Testis (tissue), 3 donors: ENCODE measurements around the gene TBXAS1. TPM values are rescaled to one million over a fixed set of nuclear protein-coding genes. Genes with fewer than 3 reads are reported as not detected.

ENCODE experiments used
- DNase-seq: peaks from one replicate; pipeline ENCODE4 v3.0.0-alpha.2; 2019
- H3K27ac ChIP-seq, 2 donors: fragments of 200-600 bp; sonication (generic); one replicate each; pipeline ENCODE4 v1.5.1; 2019
- H3K27me3 ChIP-seq: fragments of 200-600 bp; sonication (generic); one replicate; pipeline ENCODE4 v1.5.1; 2019
- H3K36me3 ChIP-seq: fragments of 200-600 bp; sonication (generic); one replicate; pipeline ENCODE4 v1.5.1; 2017; ENCODE audit warnings: low read depth; ENCODE audit errors: missing control alignments
- H3K4me1 ChIP-seq: fragments of 200-600 bp; sonication (generic); one replicate; pipeline ENCODE4 v1.5.1; 2019
- H3K4me3 ChIP-seq, 2 donors: fragments of 200-600 bp; sonication (generic); one replicate each; pipeline ENCODE4 v1.5.1; 2017 to 2019
- H3K9me3 ChIP-seq: fragments of 200-600 bp; sonication (generic); one replicate; pipeline ENCODE4 v1.5.1; 2017
- CTCF ChIP-seq, 3 experiments: fragments of 450-650 bp in 2 of 3; fragments of 200-600 bp in 1 of 3; sonication (generic) in 1 of 3; IDR thresholded peaks; one replicate each; pipeline ENCODE4 v1.5.1; 2016 to 2019; ENCODE audit warnings: antibody characterized with exemption in 3 of 3, mild to moderate bottlenecking in 2 of 3, moderate library complexity in 1 of 3
- POLR2A ChIP-seq: fragments of 450-650 bp; IDR thresholded peaks from one replicate; pipeline ENCODE4 v1.6.1; 2017; ENCODE audit warnings: antibody characterized with exemption, mild to moderate bottlenecking, moderate library complexity
- WGBS, 2 donors: methylation state at CpG; one replicate each; pipeline ENCODE4 v1.1.5; 2018; 5-methylcytosine and 5-hydroxymethylcytosine counted together
- intact Hi-C: fragments of 100-400 bp; cut with DNase I; formaldehyde crosslinking; loops from one replicate; pipeline ENCODE4 v1.15.1; 2023; ENCODE audit warnings: low total_unique reads
- polyA plus RNA-seq: library from polyadenylated mRNA; stranded (reverse); fragments of 350-450 nt; fragmentation: Illumina TruSeq; extraction: RNeasy Lipid Tissue Mini Kit (QIAGEN cat#74804); gene quantifications from one replicate; pipeline ENCODE4 v1.2.3, GENCODE V29; 2014; ENCODE audit warnings: low read depth, low replicate concordance; ENCODE audit not compliant: insufficient read depth
- total RNA-seq, 2 donors: library from RNA; depleted of rRNA; stranded (reverse); fragments of >200 nt; gene quantifications; one replicate each; pipeline ENCODE4 v1.2.3, GENCODE V29; 2016

The TBXAS1 gene
- total and polyA plus RNA-seq, 3 donors from 2014 or later, result 4.9 to 5.7 (median 5.2) TPM

- Histone ChIP-seq H3K9me3 (no peaks in the 10 kb centered on the region), H3K4me1 (no peaks in the 10 kb centered on the region), H3K27me3 (no peaks in the 10 kb centered on the region), H3K4me3 (no peak overlapping the region), H3K36me3 (no peaks in the 10 kb centered on the region), H3K27ac (no peak overlapping the region)
- 94 to 98% methylated on average over 1 of the region's 1 CpG for WGBS, 2 donors
- TF ChIP-seq POLR2A, result no peak
- DNase-seq, result no peak
- intact Hi-C loops, result no loop called here
These were observed 24.5 kb upstream of the TBXAS1 start for GRCh38 chr7:139804571-139804970.

DNA sequence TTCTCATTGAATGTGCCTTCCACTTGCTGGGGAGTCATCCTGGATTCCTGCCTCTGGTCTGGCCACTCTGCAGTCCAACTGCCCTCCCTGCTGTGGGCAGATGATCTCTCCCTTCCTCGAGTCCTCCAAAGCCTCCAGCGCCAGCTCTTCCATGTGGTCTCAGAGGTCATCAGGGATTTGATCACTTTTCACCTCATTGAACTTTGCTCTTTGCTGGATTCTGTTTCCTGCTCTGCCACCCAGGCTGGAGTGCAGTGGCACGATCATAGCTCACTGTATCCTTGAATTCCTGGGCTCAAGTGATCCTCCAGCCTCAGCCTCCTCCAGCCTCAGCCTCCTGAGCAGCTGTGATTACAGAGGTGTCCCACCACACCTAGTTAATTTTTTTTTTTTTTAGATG is 22.1 kb upstream of the TBXAS1 start:
- Histone ChIP-seq H3K4me3 (no peak overlapping the region), H3K27me3 (no peaks in the 10 kb centered on the region), H3K9me3 (no peaks in the 10 kb centered on the region), H3K4me1 (no peaks in the 10 kb centered on the region), H3K27ac (no peak overlapping the region), H3K36me3 (no peaks in the 10 kb centered on the region)
- intact Hi-C loops, result no loop called here
- TF ChIP-seq CTCF (IDR thresholded peaks at IDR 0.05), result no peak
- no peak for TF ChIP-seq POLR2A
- no peak for DNase-seq
- WGBS, 2 donors, result 81 to 98% methylated on average over 3 of the region's 3 CpGs

DNA sequence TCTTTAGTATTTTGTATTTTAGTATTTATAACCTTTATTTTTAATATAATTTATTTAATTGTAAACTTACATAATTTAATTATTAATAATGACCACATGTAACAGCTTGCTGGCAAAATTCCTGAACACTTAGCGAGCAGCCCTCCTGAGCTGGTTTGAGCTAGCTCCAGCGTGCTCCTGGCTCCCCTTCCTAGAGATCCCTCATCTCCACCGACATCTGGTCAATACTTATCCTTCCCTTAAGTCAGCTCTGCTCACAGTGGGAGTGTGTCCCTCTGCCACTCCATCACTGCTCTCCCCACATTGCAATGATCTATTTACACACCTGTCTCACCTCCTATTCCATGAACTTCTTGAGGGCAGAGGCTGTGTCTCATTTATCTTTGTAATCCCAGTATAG is 20.6 kb upstream of the TBXAS1 start:
- WGBS, 2 donors, result 79 to 83% methylated on average over 3 of the region's 3 CpGs
- Histone ChIP-seq H3K9me3 (no peaks in the 10 kb centered on the region), H3K36me3 (no peaks in the 10 kb centered on the region), H3K4me3 (no peak overlapping the region), H3K27me3 (no peaks in the 10 kb centered on the region), H3K27ac (no peak overlapping the region), H3K4me1 (no peaks in the 10 kb centered on the region)
- TF ChIP-seq CTCF (IDR thresholded peaks at IDR 0.05), result no peak
- no peak for TF ChIP-seq POLR2A
- no peak for DNase-seq
- intact Hi-C loops, result no loop called here

GRCh38 chr7:139808846-139809442 is 20.1 kb upstream of the TBXAS1 start:
- no peaks in the 10 kb centered on the region for H3K27me3 ChIP-seq
- H3K27ac ChIP-seq, result no peak overlapping the region
- H3K36me3 ChIP-seq, result no peaks in the 10 kb centered on the region
- no peak for DNase-seq
- no peak for TF ChIP-seq POLR2A
- TF ChIP-seq CTCF (IDR thresholded peaks at IDR 0.05), result no peak
- H3K9me3 ChIP-seq, result no peaks in the 10 kb centered on the region
- intact Hi-C loops, result no loop called here
- no peak overlapping the region for H3K4me3 ChIP-seq
- H3K4me1 ChIP-seq, result no peaks in the 10 kb centered on the region

DNA sequence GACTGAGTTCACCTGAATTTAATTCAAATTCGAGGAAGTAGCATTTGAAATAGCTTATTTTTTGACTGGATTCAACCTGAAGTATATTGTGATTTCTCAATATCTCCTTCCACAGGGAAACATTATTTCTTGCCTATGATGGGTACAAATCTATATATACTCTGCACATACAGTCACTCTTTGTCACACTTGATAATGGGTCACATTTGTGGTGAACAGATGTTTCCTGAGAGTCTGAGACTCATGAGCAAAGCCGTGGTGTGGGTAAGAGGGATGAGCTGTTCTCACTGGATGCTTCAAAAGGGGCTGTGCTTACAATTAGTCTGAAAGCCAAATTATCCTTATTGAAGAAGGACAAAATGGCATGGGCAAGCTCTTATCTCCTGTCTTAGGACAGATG is 18.0 kb upstream of the TBXAS1 start:
- H3K9me3 ChIP-seq, result no peaks in the 10 kb centered on the region
- intact Hi-C loops, result no loop called here
- H3K27ac ChIP-seq, result no peak overlapping the region
- whole genome bisulfite sequencing, 2 donors, result 75 to 76% methylated on average over 2 of the region's 2 CpGs
- no peak for TF ChIP-seq POLR2A
- TF ChIP-seq CTCF (IDR thresholded peaks at IDR 0.05), result no peak
- DNase-seq, result no peak
- H3K4me1 ChIP-seq, result no peaks in the 10 kb centered on the region
- H3K27me3 ChIP-seq, result no peaks in the 10 kb centered on the region
- no peaks in the 10 kb centered on the region for H3K36me3 ChIP-seq
- H3K4me3 ChIP-seq, result no peak overlapping the region
